Measurements from ENCODE around the gene ING2.
"Not testable (repeated sequence)": the region's sequence is repeated elsewhere in the genome, so short reads cannot be mapped to it uniquely, and the experiment has no call there.

ING2 gene, protein sequence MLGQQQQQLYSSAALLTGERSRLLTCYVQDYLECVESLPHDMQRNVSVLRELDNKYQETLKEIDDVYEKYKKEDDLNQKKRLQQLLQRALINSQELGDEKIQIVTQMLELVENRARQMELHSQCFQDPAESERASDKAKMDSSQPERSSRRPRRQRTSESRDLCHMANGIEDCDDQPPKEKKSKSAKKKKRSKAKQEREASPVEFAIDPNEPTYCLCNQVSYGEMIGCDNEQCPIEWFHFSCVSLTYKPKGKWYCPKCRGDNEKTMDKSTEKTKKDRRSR

DNA sequence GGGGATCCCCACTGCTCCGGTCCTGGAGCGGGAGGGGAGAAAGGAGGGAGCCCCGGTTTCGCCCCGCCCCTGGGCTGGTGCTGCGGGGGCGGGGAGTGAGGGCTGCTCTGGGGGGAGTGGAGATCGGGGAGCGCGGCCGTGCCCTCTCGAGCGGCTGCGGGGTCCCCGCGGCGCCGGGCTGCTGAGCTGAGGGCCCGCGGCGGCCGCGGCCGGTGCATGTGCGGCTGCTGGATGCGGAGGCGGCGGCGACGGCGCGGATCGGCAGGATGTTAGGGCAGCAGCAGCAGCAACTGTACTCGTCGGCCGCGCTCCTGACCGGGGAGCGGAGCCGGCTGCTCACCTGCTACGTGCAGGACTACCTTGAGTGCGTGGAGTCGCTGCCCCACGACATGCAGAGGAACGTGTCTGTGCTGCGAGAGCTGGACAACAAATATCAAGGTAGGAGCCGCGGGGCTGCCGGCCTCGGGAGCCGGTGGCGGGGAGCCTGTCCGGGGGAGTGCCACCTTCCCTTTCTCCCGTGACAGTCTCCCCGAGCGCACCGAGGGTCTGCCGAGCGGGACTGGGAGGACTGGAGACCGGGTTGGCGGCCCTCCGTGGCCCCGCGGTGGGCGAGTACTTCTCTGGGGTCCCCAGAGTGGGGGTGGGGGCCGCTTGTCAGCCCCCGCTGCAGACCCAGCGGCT lies at the start of gene ING2:
TSS of gene ING2 (plus strand) at position 129 of the 681 bp plus-strand sequence. CDS start at position 267, 138 bp downstream.
- peak; percentile 78 for DNase-seq (ENCODE audit: low spot score)

DNA sequence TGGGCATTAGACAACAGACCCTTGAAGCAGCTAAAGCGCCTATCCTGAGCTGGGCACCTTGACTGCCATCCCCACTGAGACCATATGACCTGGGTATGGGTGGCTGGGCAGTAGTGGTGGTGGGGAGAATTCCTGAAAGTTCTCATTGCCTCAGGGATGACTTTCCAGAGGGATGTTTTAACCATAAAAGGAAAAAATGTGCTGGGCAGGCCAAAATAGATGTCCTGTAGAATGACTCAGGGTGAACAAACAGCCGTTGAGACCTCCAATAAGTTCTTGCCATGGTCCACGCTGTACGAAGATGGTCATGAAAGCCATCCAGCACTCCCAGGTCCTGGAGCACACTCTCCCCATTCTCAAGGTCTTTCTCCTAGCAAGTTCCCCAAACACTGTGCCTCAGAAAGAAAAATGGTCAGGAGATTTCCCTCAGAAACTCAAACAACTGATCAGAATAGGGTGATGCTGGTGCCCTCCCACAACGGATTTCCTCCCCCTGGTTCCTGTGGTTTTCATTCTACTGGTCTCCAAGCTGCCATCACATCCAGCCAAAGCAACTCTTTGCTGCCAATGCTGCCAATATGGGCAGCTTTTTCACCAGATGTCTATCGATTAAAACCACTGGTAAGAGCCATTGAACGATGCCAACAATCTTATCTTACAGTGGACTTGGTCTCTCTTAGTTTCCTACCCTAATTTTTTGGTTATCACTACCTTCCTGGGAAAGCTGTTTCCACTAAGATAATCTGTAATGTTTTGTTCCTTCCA lies 49.2 kb upstream of the ING2 start:
- no peak for DNase-seq (ENCODE audit: low spot score)

DNA sequence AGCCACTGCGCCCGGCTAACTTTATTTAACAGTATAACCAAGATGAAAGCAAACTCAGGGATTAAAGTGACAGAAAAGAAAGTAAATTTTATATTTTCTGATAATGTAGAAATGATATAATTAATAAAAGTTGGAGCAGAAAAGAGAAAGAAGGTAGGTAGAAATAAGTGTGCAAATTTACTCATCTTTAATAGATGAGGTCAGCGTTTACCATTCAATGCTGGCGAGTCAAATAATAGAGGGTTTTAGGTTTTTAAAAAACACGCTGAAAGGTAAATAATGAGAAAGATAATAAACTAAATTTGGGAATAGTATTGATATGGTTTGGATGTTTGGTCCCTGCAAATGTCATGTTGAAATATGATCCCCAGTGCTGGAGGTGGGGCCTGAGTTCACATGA lies 46.9 kb upstream of the ING2 start:
- no peak for DNase-seq (ENCODE audit: low spot score)

DNA sequence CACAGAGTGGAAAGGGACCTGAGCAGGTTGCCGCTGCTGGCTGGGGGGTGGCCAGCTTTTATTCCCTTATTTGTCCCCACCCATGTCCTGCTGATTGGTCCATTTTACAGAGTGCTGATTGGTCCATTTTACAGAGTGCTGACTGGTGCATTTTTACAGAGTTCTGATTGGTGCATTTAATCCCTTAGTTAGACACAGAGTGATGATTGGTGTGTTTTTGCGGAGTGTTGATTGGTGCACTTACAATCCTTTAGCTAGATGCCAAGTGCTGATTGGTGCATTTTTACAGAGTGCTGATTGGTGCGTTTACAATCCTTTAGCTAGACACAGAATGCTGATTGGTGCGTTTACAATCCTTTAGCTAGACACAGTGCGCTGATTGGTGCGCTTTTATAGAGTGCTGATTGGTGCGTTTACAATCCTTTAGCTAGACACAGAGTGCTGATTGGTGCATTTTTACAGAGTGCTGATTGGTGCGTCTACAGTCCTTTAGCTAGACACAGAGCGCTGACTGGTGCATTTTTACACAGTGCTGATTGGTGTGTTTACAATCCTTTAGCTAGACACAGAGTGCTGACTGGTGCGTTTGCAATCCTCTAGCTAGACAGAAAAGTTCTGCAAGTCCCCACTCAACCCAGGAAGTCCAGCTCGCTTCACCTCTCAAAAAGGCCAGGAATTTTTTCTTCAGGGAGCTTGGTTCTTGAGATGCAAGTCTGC lies 40.8 kb upstream of the ING2 start:
- DNase-seq (ENCODE audit: low spot score) = not testable (repeated sequence)

DNA sequence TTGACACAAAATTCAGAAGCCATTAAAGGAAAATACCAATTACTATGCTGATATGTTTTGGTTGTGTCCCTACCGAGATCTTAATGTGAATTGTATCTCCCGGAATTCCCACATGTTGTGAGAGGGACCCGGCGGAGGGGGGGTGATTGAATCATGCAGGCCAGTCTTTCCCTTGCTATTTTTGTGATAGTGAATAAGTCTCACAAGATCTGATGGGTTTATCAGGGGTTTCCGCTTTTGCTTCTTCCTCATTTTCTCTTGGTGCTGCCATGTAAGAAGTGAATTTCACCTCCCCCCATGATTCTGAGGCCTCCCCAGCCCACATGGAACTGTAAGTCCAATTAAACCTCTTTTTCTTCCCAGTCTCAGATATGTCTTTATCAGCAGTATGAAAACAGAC lies 39.0 kb upstream of the ING2 start:
- DNase-seq (ENCODE audit: low spot score) = not testable (repeated sequence)

DNA sequence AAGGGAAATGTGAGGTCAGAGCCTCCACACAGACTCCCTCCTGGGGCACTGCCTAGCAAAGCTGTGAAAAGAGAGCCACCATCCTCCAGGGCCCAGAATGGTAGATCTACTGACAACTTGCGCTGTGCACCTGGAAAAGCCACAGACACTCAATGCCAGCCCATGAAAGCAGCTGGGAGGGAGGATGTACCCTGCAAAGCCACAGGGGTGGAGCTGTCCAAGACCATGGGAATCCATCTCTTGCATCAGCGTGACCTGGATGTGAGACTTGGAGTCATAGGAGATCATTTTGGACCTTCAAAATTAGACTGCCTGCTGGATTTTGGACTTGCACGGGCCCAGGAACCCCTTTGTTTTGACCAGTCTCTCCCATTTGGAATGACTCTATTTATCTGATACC lies 37.6 kb upstream of the ING2 start:
- DNase-seq (ENCODE audit: low spot score) = no peak

DNA sequence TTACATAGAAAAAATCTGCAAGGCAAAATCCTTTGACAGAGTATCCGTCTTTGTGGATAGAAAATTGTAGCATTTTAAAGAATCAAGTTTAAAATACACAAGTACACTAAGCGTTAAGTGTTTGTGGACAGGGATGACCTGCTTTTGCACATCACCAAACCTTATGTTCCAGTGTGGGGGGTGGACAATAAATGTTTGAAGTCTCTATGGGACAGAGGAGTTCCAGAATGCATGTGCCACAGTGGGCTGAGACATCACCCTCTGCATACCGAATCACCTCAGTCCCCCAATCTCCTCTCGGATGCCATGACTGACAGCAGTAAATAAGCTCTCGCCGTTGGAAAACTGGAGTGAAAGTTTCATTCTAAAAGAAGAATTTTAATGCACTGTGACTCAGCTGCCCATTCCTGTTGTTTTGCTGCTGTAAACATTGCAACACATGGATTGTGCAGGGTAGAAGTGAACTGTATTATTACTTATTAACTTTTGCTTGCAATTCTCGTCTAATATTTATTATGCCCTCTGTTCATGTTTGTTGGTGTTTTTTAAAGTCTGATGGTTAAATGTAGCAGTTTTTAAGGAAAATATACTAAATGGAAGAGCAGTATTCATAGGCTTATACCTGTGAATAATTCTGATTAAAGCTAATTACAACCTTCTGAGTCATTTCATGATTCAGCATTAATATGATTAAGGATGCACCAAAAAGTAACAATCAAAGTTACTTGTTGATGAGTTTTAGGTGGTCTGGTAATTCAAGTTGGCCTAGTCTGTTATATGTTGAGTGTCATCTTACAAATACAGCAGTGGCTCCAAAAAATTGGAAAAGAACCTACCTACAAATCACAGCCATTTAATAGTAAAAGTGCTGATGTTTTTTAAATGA lies 36.4 kb upstream of the ING2 start:
- peak; percentile 62 for DNase-seq (ENCODE audit: low spot score)

DNA sequence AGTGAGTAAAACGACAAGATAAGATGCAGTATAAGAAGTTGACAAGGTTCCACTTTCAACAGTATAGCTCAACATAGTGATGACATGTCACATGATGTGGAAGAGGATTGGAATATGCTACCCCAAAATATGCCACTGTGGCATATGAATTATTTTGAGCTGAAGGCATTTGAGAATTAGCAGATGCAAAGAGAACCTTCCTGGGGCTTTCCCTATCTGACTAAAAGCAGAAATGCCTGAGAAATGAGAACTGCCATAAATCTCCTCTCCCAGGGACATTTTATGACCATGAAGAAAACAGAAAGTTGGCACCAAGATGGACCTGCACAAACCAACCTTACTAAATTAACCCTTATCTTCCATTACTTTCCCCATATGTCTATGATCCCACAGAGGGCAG lies 35.6 kb upstream of the ING2 start:
- peak; percentile 47 for DNase-seq (ENCODE audit: low spot score)

DNA sequence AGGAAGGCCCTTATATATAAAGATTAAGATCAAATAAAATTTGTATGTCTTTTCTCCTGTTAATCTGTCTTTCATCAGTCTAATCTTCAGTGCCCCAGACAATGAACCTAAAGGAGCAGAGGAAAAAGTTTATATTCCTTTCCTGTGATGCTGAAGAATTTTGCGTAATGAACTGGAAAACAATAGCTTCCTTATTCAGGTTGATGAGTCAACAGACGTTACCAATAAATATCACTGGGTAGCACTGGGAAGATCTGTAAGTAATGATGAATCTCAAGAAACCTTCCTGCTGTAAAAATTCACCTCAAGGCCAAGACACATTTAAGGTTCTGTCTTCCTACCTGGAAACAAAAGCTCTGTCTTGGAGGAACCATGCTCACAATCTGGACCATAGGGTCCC lies 34.9 kb upstream of the ING2 start:
- DNase-seq (ENCODE audit: low spot score) = peak; percentile 76

DNA sequence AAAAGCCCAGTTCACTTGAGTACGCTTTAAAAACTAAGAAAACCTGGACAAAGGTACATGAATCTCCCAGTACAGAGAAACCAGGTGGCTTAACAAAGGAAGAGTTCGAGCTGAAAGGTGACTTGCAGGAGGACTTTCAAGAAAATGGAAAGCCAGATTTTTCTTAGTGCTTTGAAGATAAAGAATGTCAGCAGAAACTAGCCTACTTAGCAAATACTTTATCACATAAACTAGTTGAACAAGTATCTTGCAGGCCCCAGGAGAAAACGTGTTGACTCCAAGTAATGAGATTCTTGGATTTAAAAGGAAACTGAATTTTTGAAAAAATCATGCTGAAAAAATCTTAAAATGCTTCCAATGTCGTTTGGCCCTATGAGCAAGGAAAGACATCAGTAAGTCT lies 34.0 kb upstream of the ING2 start:
- DNase-seq (ENCODE audit: low spot score) = no peak

DNA sequence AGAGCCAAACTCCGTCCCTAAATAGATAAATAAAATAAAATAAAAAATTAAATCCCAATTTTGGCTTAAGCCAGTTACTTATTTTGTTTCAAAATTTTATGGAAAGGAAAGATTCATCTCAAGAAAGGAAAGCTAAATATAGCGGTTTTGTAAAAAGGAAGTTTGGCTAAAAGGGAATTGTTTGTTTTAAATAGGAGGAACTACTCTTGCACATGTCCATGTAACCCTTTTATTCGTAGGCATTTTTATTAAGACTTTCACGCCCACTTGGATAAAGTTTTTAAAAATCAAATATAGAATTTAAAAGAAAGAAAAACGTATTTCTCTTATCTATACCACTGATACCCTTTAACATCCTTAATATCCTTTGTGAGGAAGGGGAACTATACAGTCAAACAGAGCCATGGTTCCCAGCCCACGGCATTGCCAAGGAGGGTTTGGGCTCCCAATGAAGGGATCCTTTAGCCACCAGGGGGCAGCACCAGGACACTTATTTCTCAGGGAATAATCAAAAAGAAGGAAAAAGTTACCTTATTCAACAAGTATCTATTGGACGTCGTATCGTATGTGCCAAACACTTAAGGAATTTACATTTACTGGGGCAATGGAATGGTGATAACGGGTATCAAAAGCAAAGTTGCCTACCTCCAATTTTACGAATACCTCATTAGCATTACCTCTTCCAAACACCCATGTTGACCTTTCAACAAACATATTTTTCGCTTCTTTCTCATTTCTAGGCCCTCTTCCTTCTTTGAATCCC lies 32.7 kb upstream of the ING2 start:
- peak; percentile 76 for DNase-seq (ENCODE audit: low spot score)

DNA sequence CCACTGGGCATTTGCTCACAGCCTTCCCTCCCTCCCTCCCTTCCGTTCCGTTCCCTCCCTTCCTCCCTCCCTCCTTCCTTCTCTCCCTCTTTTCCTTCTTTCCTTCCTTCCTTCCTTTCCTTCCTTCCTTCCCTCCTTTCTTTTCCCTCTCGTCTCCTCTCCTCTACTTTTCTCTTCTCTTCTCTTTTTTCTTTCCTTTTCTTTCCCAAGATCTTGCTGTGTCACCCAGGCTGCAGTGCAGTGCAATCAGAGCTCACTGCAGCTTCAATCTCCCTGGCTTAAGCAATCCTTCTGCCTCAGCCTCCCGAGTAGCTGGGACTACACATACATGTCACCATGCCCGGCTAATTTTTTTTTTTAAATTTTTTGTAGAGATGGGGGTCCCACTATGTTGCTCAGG lies 26.7 kb upstream of the ING2 start:
- no peak for DNase-seq (ENCODE audit: low spot score)

DNA sequence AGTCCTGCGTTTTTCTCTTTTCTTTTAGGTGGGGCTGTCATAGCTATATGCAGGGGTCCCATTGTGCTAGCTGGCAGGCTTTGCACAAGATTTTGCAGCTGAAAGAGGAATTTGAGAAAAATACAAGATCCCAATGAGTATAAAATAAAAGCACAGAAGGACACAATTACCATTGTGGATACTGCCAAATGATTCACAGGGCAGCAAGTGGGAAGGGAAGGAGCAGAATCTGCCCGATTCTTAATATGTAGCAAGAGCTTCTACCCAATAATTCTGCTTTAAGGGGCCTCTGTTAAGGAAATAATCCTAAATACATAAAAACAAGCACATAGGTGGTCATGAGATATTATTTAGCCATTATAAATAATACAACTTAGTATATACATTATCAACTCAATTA lies 25.9 kb upstream of the ING2 start:
- no peak for DNase-seq (ENCODE audit: low spot score)

DNA sequence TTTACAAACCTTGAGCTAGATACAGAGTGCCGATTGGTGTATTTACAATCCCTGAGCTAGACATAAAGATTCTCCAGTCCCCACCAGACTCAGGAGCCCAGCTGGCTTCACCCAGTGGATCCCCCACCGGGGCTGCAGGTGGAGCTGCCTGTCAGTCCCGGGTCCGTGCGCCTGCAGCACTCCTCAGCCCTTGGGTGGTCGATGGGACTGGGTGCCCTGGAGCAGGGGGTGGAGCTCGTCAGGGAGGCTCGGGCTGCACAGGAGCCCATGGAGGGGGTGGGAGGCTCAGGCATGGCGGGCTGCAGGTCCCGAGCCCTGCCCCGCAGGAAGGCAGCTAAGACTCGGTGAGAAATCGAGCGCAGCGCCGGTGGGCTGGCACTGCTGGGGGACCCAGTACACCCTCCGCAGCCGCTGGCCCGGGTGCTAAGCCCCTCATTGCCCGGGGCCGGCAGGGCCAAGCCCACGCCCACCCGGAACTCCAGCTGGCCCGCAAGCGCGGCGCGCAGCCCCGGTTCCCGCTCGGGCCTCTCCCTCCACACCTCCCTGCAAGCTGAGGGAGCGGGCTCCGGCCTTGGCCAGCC lies 22.3 kb upstream of the ING2 start:
- DNase-seq (ENCODE audit: low spot score) = not testable (repeated sequence)

DNA sequence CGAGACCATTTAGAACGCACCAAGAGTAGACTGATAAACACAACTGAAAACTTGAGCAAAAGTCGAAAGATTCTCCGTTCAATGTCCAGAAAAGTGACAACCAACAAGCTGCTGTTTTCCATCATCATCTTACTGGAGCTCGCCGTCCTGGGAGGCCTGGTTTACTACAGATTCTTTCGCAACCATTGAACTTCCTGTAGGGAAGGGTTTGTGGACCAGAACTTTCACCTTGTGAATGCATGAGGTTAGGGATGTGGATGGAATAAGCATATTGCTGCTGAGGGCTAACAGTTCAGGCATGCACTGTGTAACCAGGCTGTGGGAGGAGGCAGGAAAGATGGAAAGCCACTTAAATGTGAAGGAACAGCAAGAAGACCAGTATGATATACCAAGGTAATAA lies 20.9 kb upstream of the ING2 start:
- DNase-seq (ENCODE audit: low spot score) = no peak

DNA sequence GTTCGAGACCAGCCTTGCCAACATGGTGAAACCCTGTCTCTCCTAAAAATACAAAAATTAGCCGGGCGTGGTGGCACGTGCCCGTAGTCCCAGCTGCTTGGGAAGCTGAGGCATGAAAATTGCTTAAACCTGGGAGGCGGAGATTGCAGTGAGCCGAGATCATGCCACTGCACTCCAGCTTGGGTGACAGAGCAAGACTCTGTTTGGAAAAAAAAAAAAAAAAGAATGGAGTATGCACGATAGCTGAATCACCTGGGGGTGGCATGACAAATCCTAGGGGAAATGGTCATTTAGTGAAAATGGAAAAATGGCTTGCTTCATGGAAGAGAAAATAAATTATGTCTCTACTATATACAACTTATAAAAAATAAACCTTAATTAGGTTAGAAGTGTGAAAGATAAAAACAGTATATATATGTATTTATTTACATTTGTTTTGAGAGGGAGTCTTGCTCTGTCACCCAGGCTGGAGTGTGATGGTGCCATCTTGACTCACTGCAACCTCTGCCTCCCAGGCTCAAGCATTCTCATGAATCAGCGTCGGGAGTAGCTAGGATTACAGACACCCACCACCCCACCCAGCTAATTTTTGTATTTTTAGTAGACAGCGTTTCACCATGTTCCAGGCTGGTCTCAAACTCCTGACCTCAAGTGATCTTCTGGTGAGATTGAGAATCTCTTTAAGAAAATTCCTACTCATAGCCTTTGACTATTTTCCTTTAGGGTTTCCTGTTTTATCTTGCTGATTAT lies 19.3 kb upstream of the ING2 start:
- DNase-seq (ENCODE audit: low spot score) = peak; percentile 39

DNA sequence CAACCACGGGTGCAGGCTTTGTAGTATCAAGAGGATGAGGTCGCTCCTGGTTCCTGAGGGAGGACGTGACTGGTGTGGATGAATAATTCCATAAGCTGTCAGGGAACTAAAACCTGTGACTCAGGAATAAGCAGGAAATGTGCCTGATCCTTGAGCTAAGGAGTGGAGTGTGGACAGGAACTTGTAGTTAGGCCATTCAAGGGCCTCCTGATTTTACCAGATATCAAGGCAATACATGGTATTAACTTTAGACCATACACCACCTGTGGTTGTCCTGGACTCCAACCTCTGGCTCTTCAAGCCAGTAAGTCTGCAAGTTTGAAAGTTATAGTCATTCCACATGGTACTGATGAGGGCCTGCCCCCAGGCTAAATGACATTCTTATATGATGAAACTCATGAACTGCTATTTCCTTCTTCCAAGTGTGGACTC lies 12.1 kb upstream of the ING2 start:
- peak; percentile 92 for DNase-seq (ENCODE audit: low spot score)

DNA sequence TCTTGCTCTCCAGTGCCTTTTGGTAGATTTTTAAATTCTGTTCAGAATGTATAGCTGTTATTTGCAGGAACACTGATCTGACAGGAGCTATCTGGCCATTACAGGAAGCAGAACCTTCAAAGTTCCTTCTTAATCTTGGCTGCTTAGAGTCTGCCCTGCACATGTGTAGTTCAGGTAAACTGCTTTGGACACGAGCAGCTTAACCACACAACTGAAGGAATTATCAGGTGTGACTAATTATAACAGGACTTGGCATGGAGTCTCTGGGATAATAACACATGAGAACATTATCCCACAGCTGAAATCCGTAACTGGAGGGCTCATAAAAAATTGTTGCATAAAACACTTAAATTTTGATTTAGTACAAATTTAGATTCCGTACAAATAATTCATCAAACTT lies 11.6 kb upstream of the ING2 start:
- no peak for DNase-seq (ENCODE audit: low spot score)

DNA sequence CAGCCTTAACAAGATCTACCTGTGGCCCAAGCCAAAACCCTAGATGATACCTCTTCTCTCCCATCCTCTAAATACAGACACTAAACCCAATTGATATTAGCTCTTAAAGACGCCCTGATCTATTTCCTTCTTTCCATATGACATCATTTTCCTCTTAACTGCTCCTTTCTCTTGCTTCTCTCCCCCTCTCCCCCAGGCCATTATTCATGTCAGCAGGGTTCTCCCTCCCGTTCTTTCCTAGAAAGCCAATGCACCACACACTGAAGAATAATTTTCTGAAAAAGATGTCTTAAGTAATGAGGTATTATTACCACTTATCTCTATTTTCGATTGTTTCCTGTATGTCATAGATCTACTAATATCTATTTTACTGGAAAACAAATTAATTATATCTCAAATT lies 9.7 kb upstream of the ING2 start:
- no peak for DNase-seq (ENCODE audit: low spot score)

DNA sequence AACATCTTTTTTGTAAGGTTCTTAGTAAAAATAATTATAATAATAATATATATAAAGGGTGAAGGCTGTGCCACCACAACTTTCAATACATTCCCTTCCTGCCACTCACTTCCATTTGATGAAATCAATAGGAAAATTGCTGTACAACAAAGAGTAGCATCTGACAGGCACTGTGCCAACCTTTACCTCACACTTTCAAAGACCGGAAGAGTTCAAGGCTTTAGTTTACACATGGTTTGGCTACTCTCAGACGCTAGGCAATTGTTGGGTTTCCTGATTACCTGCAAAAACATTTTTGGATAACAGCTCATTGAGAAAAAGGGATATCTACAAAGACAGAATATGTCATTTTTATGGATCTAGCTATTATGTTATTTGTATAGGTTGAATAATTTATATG lies 5.5 kb upstream of the ING2 start:
- DNase-seq (ENCODE audit: low spot score) = no peak

All from kidney tubule cell (primary cell).